GM21526 (cell line): Measurements from ENCODE around the gene SCCPDH.
"Not testable (repeated sequence)": the region's sequence is repeated elsewhere in the genome, so short reads cannot be mapped to it uniquely, and the experiment has no call there.

Source experiments
- ATAC-seq: cut with Tn5 transposase; IDR thresholded peaks from one replicate; pipeline ENCODE4 v1.9.1; 2021; ENCODE audit warnings: moderate library complexity; ENCODE audit not compliant: unreplicated experiment, low FRiP score

The SCCPDH gene

GRCh38 chr1:246797597-246797996 lies 73.4 kb downstream of the SCCPDH start:
- ATAC-seq, result no peak

DNA sequence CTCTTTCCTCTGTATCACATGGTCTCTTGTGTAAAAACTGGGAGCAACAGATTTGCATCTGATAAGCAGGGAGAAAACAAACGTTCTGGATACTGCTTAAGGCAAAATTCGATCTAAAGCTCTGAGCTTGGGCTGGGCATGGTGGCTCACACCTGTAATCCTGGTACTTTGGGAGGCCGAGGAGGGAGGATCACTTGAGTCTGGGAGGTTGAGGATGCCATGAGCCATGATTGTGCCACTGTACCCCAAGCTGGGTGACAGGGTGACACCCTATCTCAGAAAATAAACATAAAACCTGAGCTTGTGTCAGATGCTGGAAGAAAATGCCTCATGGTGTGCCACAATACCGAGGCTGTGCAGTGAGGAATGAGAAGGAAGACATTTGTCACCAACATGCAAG lies 73.9 kb downstream of the SCCPDH start:
- no peak for ATAC-seq

DNA sequence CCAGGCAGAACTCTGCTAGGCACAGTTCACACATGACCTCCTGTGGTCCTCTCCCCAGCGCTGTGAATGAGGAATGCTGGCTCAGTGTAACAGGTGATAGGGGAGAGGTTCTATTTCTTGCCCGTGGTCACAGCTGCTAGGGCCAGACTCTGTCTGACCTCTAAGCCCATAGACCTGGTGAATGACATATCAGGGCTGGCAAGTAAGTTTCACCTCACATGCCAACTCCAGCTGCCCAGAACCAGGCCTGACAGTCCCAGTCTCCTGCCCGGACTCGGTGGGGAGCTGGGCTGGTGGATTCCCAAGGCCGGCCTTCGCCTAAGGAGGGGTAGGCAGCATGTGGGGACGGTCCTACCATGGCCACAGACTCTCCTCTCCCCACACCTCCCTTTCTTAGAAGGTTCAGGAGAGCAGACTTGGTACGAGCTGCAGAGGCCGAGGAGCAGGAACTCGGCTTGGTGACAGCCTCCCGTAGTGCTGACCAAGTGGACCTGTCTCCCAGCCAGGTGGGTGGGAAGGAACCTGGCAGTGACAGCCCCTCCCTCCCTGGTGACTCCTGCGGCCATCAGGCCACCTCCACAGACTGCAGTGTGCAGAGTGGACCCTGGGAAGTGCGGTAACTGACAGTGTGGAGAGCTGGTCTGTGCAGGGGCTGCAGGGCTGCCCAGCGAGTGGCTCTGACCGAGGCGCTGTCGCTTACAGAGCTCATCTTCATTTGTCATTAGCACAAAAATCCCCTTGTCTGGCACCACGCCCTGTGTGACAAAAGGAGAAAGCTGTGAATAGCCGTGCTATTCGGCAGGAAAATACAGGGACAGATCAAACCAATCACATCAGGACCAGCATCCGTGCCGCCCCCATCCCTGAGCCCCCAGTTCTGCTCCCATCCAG lies 74.6 kb downstream of the SCCPDH start:
- ATAC-seq, result no peak

DNA sequence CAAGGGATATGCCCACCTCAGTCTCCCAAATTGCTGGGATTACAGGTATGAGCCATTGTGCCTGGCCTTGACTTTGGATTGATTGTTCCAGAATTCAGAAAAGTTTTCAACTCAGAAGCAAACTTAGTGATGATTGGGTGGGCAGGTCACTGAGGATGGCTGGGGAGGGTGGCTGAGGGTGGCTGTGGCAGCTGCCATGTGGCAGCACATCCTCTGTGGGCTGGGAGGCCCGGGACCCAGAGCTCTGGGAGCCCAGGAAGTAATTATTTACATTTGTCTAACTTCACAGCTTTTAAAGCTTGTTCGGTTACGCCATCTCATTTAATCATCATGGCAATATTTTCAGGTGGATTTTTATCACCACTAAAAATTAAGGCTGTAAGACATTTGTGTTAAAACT lies 76.1 kb downstream of the SCCPDH start:
- no peak for ATAC-seq

- ATAC-seq, result no peak
These were observed 76.5 kb downstream of the SCCPDH start for GRCh38 chr1:246800756-246801155.

GRCh38 chr1:246801241-246802020 lies 77.2 kb downstream of the SCCPDH start:
- ATAC-seq, result no peak

DNA sequence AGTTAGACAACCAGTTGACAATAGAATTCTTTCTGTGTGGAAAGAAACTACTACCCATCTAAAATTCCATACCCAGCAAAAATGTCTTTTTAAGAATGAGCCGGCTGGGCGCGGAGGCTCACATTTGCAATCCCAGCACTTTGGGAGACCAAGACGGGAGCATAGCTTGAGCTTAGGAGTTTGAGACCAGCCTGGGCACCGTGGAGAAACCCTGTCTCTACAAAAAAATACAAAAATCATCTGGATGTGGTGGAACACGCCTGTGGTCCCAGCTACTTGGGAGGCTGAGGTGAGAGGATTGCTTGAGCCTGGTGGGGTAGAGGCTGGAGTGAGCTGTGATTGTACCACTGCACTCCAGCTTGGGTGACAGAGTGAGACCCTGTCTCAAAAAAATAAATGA lies 79.2 kb downstream of the SCCPDH start:
- no peak for ATAC-seq

DNA sequence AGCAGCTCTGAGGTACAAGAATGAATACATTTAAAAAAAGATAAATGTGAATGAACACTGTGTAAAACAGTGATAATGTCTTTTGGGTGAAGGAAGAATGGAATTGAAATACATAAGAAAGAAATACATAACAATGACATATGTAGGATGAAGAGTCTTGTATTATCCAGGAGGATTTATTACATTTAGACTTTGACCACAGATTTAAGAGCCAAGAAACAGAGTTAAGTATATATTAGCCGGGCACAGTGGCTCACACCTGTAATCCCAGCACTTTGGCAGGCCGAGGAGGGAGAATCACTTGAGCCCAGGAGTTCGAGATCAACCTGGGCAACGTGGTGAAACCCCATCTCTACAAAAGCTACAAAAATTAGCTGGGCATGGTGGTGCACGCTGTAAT lies 79.7 kb downstream of the SCCPDH start:
- no peak for ATAC-seq

DNA sequence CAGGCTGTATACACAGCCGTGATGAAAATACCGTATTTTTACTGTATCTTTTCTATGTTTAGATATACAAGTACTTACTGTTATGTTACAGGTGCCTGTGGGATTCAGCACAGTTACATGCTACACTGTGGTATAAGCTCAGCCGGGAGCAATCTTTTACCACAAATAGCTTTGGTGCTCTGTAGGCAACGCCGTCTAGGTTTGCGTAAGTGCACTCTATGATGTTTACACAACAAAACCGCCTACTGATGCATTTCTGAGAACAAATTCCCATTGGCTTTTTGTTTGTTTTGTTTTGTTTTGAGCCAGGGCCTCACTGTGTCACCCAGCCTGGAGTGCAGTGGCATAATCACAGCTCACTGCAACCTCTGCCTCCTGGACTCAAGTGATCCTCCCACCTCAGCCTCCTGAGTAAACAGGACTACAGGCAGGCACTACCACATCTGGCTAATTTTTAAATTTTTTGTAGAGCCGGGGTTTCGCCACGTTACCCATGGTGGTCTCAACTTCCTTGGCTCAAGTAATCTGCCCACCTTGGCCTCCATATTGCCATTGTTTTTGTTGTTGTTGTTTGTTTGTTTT lies 81.0 kb downstream of the SCCPDH start:
- no peak for ATAC-seq

DNA sequence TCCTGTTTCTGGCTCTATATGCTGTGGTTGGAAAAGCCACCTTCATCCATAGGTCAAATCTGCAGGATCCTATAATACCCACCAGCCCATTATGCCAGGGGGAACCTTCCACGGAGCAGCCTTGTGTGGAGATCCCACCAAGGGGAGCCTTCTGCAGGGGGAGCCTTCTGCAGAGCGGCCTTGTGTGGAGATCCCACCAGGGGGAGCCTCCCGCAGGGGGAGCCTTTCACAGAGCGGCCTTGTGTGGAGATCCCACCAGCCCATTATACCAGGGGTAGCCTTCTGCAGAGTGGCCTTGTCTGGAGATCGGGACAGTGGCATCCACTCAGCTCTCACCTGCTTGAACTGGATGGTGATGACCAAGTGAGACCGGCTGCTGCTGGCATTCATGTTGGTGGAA lies 85.3 kb downstream of the SCCPDH start:
- no peak for ATAC-seq

GRCh38 chr1:246811985-246812384 lies 87.8 kb downstream of the SCCPDH start:
- ATAC-seq, result no peak

GRCh38 chr1:246813325-246813724 lies 89.1 kb downstream of the SCCPDH start:
- not testable (repeated sequence) for ATAC-seq

GRCh38 chr1:246814890-246815289 lies 90.7 kb downstream of the SCCPDH start:
- ATAC-seq, result no peak

- no peak for ATAC-seq
These were observed 91.6 kb downstream of the SCCPDH start for GRCh38 chr1:246815693-246816270.
